CD4-positive, alpha-beta T cell treated with Interleukin-15 for 1 hour (primary cell): ENCODE results near the gene PRODH.
"Not testable (repeated sequence)": the region's sequence is repeated elsewhere in the genome, so short reads cannot be mapped to it uniquely, and the experiment has no call there.

Source experiments
- DNase-seq: peaks from one replicate; pipeline ENCODE4 v3.0.0-alpha.2; 2020

Gene PRODH, protein sequence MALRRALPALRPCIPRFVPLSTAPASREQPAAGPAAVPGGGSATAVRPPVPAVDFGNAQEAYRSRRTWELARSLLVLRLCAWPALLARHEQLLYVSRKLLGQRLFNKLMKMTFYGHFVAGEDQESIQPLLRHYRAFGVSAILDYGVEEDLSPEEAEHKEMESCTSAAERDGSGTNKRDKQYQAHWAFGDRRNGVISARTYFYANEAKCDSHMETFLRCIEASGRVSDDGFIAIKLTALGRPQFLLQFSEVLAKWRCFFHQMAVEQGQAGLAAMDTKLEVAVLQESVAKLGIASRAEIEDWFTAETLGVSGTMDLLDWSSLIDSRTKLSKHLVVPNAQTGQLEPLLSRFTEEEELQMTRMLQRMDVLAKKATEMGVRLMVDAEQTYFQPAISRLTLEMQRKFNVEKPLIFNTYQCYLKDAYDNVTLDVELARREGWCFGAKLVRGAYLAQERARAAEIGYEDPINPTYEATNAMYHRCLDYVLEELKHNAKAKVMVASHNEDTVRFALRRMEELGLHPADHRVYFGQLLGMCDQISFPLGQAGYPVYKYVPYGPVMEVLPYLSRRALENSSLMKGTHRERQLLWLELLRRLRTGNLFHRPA

GRCh38 chr22:18935889-18936529, at the start of gene PRODH:
TSS of gene PRODH (minus strand) at chr22:18936293. CDS start at chr22:18936287, 6 bp downstream.
- DNase-seq = no peak

DNA sequence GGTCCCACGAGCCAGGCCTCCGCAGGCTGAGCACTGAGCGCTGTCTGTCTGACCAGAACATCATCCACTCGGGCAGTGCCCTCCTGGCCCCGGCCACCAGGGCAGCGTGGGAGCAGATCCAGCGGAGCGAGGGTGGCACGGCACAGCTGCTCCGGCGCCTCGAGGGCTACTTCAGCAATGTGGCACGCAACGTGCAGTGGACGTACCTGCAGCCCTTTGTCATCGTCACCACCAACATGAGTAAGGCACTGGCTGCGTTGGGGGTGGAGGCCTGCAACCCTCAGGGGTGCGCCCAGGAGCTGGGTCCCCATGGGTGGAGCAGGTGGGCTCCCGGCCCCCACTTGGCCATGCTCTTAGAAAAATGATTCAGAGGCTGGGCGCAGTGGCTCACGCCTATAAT, 49.7 kb upstream of the PRODH start:
- DNase-seq = no peak

DNA sequence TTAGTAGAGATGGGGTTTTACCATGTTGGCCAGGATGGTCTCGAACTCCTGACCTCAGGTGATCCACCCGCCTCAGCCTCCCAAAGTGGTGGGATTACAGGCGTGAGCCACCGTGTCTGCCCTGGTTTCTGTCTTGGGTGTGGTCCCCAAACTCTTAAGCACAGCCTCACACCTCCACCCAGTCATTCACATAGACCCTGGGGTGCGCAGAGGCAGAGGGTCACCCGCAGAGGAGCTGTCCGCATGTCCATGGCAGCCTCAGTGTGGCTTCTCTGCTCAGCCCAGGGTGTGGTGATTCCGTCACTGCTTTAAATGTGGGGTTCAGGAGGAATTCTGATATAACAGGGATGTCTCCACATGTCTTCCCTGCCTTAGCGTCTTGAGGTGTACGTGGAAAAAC, 48.5 kb upstream of the PRODH start:
- DNase-seq = no peak

DNA sequence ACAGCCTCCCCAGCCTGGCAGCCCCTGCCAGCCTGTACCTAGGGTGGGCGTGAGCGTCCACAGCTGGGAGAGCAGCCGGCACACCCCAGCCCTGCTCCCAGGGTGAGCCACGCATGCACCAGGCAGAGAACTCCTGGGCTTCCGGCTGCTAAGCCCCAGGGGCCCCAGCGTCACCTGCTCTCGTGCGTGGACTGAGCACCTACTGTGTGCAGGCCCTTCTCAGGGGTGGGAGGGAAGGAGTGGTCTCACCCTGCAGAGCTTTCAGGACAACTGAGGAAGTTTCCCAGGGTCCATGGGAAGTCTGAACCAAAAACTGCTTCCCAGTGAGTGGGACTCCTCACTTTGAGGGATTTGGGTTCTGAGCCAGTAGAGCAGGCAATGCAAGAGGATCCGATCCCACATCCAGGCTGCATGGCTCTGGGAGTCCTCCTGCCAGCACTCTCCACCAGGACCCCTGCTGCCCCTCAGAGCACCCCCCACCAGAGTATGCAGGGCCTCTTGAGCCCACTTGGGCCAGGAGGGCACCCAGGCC, 47.1 kb upstream of the PRODH start:
- no peak for DNase-seq

DNA sequence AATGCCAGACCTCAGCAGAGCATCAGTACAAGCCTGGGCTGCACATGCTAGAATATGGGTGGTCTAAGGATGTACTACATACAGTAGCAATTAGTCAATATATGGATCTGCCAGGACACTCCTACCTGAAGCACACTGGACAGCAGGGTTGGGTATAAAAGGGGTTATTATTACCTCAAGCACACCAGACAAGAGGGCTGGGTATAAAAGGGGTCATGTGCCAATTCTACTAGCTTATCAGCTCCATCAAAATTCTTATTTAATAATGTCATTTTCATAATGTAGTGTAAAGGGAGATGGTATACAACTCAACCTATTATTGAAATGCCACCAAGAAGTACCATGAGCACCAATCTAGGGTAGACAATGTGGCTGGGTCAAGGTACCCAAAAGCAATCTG, 44.7 kb upstream of the PRODH start:
- DNase-seq = no peak

DNA sequence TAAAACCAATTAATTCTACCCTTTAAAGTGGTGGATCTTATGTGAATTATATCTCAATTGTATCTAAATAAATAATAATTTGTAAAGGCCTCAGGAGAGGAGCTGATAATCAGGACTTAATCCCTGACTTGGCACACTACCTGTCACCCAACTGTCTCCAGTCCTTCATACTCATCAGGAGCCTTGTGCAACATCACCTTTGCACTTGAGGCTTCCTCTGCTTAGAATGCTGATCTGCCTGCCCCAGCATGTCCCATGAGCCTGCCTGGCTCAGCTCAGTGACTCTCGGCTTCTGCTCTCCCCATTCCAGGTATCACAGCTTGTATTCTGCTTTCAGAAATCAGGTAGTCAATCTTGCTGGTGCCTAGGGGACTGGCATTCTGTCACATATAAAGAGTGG, 43.9 kb upstream of the PRODH start:
- DNase-seq = no peak

- no peak for DNase-seq
Measured at GRCh38 chr22:18978506-18978905, 42.4 kb upstream of the PRODH start.

GRCh38 chr22:18977824-18978425, 41.8 kb upstream of the PRODH start:
- DNase-seq = no peak

GRCh38 chr22:18976197-18976751, 40.2 kb upstream of the PRODH start:
- DNase-seq = no peak

- DNase-seq = no peak
Measured at GRCh38 chr22:18975434-18976196, 39.5 kb upstream of the PRODH start.

- DNase-seq = no peak
Measured at GRCh38 chr22:18974477-18975180, 38.5 kb upstream of the PRODH start.

DNA sequence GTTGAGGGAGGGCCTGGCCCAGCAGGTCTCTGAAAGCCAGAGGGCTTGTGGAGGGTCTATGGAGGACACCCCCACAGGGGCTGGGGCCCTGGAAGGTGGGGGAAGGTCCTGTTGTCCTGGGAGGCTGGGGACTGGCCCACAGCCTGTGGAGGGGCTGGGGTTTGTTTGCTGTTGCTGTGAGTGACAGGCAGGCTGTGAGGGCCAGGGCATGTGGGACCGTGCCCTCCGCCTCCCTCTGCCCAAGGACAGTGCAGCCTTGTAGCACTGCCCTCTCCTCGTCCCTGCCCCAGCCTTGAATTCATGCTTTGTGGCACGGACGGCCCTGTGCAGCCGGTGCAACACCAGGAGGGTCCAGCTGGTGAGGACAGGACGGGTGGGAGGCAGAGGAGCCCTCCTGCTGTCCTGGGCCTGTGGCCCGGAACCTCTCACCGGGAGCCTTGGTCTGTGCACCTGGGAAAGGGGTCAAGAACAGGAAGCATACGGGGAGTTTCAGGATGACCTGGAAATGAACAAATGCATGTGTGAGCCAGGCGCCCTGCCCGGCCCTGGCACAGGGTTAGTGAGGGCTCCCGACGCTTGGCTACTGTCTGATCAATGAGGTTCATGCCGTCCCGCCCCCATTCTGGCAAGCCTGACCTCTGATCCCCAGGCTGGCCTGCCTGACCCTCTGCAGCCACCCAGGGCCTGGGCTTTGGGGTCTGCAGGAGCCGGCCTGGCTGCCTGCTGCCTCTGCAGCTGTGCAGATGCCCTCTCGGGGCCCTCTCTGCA, 37.4 kb upstream of the PRODH start:
- no peak for DNase-seq

DNA sequence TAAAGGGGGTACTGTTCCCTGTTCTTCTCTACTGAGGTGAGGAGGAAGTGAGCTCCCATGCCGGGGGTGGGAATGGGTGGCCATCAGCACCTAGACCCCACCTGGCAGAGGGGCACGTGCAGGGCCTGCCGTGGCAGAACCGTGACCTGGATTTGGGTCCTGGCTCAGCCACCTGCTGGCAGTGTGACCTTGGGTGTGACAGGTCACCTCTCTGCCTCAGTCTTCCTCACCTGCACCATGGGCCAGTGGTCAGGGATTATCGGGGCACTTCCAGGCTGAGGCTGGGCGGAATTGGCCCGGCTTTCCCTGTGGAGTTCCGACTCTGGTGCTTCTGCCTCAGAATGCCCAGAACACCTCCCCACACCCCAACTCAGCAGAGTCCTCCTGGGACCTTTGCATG, 36.5 kb upstream of the PRODH start:
- not testable (repeated sequence) for DNase-seq

GRCh38 chr22:18972029-18972428, 35.9 kb upstream of the PRODH start:
- DNase-seq = not testable (repeated sequence)

- DNase-seq = no peak
Measured at GRCh38 chr22:18971321-18971751, 35.2 kb upstream of the PRODH start.

- no peak for DNase-seq
Measured at GRCh38 chr22:18970948-18971315, 34.8 kb upstream of the PRODH start.

DNA sequence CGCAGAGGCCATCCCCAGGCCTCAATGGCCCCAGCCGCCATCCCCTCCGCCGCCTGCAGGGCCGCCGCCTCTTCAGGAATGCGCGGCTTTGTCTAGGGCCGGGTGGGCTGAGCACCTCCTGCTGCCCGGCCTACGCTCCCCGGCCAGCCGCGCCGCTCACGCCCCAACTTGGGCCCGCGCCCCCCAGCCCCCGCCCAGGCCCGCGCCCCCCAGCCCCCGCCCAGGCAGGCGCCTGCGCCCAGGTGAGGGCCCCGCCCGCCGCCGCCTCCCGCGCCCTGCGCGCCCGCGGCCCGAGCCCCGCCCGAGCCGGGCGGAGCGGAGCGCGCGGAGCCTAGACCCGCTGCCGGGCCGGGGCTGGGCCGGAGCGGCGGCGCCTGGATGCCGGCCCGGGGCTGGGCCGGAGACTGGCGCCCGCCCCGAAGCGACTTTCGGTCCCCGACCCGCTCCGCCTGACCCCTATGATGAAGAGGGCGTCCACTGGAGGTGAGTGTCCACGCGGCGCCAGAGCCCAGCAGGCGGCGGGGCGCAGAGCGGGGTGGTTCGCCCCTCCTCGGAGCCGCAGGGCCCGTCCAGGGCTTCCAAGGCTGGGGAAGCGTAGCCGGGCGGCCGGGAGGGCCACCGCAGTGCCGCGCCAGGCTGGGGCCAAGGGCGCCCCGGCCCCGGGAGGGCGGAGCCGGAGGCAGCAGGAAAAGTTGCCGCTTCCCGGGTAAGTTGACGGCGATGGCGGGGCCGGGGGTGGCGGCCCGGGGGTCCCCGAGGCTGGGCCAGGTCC, 34.3 kb upstream of the PRODH start:
- no peak for DNase-seq

- not testable (repeated sequence) for DNase-seq
Measured at GRCh38 chr22:18969158-18969942, 33.3 kb upstream of the PRODH start.
